ENCODE data around the gene KRT74.

- no peak for TF ChIP-seq POLR2A (IDR thresholded peaks at IDR 0.05)
- TF ChIP-seq CTCF (IDR thresholded peaks at IDR 0.05), result no peak
These were observed 30.8 kb downstream of the KRT74 start for GRCh38 chr12:52542785-52543318.

All from Peyer's patch (tissue), 4 donors.